SH-SY5Y (cell line): ENCODE results near the gene AJUBA.

Experiments used
- GATA2 ChIP-seq: IDR thresholded peaks from 2 replicates; pipeline ENCODE4 v1.6.1; 2011; ENCODE audit warnings: mild to moderate bottlenecking, low read depth, low read length
- GATA3 ChIP-seq: IDR thresholded peaks from 2 replicates; pipeline ENCODE4 v1.6.1; 2011; ENCODE audit warnings: low read depth, mild to moderate bottlenecking, low read length, moderate library complexity

AJUBA gene

DNA sequence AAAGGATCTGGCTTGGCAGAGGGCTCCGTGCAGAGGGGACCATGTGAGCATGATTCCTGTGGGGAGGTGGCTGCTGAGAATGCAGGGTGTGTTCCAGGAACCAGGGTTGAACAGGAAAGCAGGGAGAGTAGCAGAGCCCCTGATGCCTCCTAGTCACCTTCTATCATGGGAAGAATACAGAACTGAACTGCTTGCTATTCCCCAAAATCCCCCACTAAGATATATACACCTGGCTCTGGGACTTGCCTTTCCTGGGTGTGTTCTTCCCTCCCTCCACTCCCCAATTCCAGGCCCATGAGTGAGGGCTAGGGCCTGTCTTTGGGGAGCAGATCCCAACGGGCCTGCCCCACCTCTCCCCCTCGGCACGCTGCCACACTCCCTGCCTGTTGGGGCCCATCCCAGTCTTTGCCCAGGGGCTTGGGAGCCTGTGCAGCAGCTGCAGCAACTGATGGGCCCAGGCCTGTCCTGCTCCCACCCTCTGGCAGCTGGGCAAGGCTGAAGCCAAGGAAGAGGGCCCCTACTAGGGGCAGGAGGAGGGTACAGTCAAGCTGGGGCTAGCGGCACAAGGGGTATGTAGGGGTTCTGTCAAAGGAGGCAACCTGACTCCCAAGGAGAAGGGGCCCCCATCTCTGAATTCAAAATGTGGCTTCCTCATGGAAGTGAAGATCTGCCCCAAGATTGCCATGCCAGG, 3.2 kb downstream of the AJUBA start:
- TF ChIP-seq GATA3 (no peak), GATA2 (no peak)

DNA sequence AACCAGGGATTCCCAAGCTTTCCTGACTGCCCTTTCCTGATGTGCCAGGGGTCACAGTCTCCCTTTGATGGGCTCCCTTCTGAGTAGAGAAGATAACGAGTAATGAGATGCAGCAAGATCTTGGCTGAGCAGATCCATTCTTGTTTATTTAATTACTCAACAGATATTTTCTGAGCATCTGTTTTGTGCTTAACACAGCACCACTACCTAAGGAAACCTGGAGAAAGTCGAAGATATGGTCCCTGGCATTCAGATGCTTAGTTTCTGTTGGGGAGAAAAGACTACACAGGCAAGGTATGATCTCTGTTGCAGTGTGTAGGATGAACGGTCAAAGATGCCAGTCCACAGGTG, 3.9 kb downstream of the AJUBA start:
- no peak for TF ChIP-seq GATA2
- TF ChIP-seq GATA3: no peak

DNA sequence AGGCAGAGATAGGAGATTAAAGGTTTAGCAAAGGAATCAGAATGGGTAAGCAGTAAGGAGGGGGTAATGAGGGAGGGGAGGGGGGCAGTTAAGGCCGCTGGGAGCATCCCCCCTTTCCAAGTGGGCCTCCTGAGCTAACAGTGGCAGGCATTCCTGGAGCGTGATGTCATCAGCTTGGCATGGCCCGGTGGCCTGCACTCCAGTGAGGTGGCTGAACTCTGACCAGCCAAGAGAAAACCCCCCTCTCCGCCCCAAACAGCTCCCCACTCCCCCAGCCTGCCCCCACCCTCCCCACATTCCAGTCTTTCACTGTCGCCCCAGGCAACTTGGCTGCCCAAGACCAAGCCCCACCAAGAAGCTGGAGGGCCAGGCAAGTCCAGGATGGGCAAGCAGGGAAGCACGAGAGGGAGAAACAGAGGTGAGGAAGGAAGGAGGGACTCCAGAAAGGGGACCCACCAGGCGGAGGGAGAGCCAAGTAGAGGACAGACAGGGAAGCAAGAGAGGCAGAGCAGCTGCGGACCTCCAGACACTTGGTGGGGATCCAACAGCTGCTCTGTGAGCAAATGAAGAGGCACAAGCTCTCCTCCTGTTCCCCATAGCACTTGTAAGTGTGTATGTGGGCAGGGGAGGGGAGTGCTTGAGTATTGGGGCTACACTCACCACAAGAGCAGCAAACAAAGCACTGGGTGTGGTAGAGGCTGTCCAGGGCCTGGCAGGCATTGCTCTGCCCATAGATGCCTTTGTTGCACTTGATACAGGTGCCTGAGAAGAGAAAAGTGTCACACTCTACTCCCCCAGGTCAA, 4.5 kb downstream of the AJUBA start:
- TF ChIP-seq GATA2 (no peak), GATA3 (no peak)

DNA sequence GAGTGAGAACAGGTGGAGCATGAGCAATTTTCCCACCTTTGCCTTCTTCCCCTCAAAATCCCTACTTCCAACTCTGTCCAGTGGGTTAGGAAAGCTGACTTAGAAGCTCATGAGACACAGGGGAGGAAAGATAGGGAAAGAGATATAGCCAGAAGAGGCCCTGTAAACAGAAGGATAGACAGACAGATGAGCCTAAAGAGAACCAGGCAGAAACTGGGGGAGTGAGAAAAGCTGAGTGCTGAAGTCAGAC, 5.0 kb downstream of the AJUBA start:
- TF ChIP-seq GATA2: no peak
- TF ChIP-seq GATA3: no peak

DNA sequence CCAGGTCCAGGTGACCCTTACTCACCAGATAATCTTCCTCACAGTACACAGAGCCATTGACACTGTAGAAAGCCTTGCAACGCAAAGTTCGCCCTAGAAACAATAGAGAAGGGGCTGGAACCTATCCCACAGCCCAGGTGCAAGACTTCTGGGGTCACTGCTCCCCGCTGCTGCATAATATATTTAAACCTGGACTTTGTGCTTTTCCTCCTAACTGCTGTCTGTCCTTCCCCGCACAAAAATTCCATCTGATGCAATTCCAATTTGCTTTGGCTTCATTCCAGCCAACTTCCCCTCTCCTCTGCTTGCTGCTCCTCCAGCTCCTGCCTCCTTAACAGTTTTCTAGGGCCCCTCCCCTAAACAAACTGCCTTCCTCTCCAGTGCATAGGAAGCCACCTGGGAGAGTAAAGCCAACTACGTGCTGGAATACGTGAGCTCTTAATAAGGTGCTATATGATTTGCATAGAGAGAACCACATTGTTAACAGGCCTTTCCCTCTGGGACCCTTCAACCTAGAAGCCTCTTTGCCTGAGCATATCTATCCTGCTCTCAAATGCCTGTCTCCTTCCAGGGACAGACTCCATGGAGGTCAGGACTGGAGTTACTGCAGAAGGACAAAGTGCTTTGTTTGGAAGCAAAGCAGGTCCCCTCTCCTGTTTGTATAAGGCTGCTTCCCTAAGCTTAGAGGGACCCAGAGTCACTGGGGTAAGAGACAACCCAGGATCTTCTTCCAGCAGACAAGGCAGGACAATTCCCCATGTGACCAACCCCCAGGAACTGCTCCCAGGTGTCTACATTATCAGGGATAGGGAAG, 5.5 kb downstream of the AJUBA start:
- TF ChIP-seq GATA3 (no peak), GATA2 (no peak)

DNA sequence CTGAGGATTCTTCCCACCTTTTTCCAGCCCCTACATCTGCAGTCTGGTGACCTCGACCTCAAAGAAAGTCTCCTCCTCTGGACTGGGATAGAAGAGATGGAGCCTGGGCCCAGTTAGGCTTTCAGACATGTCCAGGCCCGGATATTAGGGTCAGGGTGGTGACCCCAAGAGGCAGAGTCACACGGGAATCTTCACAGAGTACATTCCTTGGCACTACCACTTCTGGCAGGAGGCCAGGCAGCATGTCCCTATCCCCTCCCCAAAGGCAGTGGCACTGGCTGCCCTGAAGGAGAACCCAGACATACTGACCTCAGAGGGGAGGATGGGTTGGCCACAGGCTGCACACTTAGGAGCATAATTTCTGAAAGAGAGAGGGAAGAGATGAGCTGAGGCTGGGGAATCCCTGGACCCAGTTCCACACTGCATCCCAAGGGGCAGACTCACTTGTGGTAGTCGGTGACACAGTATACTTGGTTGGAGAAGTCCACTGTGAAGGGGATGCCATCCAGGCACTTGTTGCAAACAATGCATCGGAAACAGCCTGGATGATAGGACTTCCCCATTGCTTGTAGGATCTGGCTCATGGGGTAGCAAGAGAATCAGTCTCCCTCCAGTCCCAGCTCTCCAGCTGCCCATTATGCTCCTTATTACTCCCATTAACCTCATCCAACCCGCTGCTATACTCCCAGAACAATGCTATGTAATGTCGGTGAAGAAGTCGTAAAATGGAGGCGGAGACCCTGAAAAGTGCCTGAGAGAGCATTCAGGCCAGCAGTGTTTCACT, 7.6 kb downstream of the AJUBA start:
- TF ChIP-seq GATA3: no peak
- no peak for TF ChIP-seq GATA2

DNA sequence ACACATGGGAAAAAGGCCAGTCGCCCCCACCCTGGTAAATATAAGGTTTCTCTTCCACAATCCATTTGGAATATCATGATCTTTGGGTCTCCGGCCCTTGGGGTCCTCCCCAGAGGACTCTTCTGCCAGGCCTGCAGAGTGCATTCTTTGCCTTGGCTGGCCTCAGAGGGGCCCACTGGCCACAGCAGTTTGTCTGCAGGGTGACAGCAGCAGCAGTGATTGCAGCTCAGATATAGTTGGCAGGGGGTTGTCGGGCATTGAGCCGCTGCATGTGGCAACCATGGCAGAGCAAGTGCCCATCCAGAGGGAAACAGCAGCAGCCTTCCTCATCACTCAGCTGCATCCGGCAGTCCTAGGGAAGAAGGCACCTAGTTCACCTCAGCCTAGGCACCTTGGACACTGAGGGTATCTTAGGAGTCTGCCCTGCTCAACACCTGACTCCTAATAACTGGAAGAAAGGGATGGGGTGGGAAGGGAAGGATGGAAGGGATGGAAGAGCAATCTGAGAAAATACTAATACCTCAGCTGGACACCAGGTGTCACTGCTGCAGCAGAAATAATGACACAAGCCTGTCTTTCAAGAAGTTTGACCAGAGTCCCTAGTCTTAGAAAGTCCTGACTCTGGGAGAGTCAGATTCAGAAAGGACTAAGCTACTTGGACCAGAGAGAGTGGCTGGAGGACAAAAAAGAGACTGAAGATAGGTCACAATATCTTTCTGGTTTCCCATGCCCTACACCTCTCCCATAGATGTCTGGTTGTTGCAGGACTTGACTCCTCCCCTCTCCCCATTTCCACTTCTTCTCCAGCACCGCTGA, 8.9 kb downstream of the AJUBA start:
- TF ChIP-seq GATA2 (no peak), GATA3 (no peak)

DNA sequence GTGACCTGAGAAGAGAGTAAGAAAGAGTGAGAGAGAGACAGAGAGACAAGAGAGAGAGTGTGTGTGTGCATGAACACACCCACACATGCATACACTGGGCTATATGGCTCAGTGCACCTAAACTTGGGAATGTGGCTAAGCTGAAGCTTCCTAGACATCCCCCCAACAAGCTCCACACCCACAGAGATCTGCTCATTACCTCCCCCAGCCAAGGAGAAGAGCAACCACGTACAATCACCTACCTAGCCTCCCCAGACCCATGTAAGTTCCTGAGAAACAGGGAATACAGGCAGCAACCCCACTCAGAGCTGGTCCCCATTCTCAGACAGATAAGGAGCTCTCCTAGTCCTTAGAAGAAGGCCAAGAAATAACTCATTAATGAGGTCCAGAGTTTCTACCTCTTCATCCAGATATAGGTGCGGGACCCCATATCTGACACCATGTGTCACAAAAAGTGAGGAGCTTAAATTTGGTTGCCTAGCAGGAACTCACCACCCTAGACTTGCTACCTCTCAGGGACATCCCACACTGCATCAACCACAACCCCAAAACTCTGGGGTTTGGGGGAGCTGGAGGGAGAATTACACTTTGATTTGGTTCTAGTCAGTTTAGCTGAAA, 9.9 kb downstream of the AJUBA start:
- TF ChIP-seq GATA2 (no peak), GATA3 (no peak)

DNA sequence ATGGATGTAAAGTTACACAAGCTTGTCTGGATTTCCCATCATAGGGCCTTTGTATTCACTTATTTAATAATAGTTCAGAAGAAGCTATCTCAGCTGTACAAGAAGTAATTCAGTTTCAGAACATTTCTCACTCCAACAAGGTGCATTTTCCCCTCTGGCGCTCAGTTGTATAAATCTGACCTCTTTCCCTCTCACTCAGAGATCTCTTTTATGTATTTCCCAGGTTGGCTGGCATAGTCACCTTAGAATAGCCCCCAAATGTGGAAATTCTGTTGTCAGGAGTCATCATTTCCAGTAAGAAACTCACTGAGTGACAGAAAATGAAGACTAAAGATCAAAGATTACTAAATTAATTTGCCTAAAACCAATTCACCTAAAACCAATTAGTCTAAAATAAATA, 11.2 kb downstream of the AJUBA start:
- no peak for TF ChIP-seq GATA3
- no peak for TF ChIP-seq GATA2

DNA sequence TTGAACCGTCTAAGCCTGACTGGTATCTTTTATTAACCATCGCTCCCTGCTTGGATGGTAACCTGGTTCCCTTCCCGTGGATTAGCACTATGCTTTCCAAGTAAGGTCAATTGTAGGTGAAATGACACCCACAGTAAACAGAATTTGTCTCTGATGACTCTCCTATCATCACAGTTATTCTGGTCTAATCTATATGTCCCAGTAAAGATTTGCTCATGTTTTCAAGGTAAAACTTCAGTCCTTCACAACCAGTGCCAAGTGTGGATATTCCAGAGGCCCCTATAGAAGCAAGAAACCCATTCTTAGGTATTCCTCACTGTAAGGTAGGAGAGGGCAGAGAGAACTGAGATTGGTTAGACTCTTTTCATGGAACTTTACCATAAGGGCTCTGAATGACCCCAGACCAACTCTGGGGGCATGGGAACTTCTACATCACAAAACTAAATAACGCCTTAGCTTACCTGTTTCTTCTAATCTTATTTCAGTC, 15.5 kb downstream of the AJUBA start:
- TF ChIP-seq GATA3 (no peak), GATA2 (no peak)

DNA sequence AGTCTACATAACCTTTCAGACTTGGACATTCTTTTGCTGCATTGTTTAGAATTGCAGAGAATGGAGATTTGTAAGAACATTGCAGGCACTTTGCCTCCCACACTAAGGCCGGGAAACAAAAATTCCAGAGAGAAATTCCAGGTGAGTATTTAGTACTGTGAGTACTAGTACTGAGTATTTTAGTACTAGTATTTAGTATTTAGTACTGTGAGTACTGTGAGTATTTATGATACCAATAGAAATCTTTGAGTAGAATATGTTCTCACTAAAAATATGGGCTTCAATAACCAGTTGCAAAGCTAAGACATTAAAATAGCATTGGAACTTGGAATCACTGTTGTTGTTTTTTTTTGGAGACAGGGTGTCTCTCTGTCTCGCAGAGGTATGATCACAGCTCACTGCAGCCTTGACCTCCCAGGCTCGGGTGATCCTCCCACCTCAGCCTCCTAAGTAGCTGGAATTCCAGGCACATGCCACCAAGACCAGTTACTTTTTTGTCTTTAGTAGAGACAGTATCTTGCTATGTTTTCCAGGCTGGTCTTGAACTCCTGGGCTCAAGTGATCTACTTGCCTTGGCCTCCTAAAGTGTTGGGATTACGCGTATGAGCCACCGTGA, 20.2 kb downstream of the AJUBA start:
- TF ChIP-seq GATA3 (no peak), GATA2 (no peak)

DNA sequence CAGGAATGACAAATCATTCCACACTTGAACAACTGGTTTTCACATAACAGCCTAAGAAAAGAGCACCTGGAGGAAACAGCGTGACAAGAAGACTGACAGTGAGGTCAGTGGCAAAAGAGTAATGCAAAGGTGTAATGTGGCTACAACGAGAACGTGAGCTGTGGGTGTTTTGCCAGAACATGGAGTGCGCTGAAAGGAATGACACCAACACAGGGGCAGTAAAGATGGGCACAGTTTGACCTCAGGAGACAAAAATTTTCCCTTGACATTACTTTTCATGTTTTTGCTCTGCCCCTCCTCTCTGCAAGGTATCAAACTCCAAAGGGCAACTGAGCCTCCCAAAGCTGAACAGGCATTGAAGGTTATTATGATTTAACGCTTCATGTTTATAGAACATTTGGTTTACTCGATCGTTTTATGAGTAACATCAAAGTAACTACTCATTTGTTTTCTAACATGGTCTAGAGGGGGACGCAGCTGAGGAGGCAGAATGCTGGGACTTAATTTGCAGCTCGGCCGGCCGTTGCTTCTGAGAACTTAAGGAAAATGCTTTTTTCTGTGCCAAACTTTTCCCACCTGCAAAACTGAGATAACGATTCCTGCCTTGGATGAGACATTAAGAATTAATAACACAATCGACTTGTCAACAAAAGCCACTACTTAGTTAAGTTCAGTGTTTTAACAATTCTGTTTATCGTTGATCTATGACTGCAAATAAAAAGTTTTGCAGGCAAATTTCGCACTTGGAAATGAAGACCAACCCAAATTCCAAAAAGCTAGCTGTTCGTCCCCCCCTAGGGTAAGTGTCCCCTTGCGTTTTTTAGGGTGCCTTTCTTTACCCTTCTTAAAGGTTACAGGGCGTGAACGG, 26.4 kb downstream of the AJUBA start:
- TF ChIP-seq GATA2 (no peak), GATA3 (no peak)
